Loucy (cell line): ENCODE data around the gene GJA8.

Experiments used
- H2AFZ ChIP-seq: fragments of 200-600 bp; sonication (generic); 2 replicates; pipeline ENCODE4 v1.6.0; 2016; ENCODE audit warnings: antibody characterized with exemption, mild to moderate bottlenecking, low read length, moderate library complexity
- H3F3A ChIP-seq: fragments of 200-600 bp; 2 replicates; pipeline ENCODE4 v1.6.0; 2016; ENCODE audit warnings: antibody characterized with exemption, low read depth, mild to moderate bottlenecking
- H3K27me3 ChIP-seq: fragments of 200-600 bp; sonication (generic); 2 replicates; pipeline ENCODE4 v1.6.1; 2014; ENCODE audit warnings: low read length, mild to moderate bottlenecking; ENCODE audit not compliant: insufficient read depth, poor library complexity, severe bottlenecking
- H3K36me3 ChIP-seq: fragments of 200-600 bp; sonication (generic); 2 replicates; pipeline ENCODE4 v1.6.1; 2016; ENCODE audit warnings: low read length; ENCODE audit not compliant: insufficient read depth
- H3K4me1 ChIP-seq: fragments of 200-600 bp; sonication (generic); 2 replicates; pipeline ENCODE4 v1.5.1; 2014; ENCODE audit warnings: low read length, mild to moderate bottlenecking; ENCODE audit not compliant: insufficient read depth, poor library complexity, severe bottlenecking
- H3K4me2 ChIP-seq: fragments of 200-600 bp; sonication (generic); 2 replicates; pipeline ENCODE4 v1.6.0; 2014; ENCODE audit warnings: antibody characterized with exemption, low read length, low read depth, mild to moderate bottlenecking; ENCODE audit not compliant: poor library complexity, severe bottlenecking
- H3K4me3 ChIP-seq: fragments of 200-600 bp; sonication (generic); 2 replicates; pipeline ENCODE4 v1.5.1; 2014; ENCODE audit warnings: low read length, mild to moderate bottlenecking, mixed read lengths; ENCODE audit not compliant: poor library complexity, severe bottlenecking
- H3K79me2 ChIP-seq: fragments of 200-600 bp; sonication (generic); 2 replicates; pipeline ENCODE4 v1.6.1; 2014; ENCODE audit warnings: low read length; ENCODE audit not compliant: insufficient read depth
- H3K9ac ChIP-seq: fragments of 200-600 bp; sonication (generic); 2 replicates; pipeline ENCODE4 v1.6.0; 2014; ENCODE audit warnings: mild to moderate bottlenecking, low read depth, low read length, moderate library complexity; ENCODE audit not compliant: poor library complexity, severe bottlenecking
- H3K9me2 ChIP-seq: fragments of 200-600 bp; sonication (generic); replicated peaks from 2 replicates; pipeline ENCODE4 v1.6.1; 2016; ENCODE audit warnings: low read depth, low read length, mixed read lengths
- H3K9me3 ChIP-seq: fragments of 200-600 bp; sonication (generic); 2 replicates; pipeline ENCODE4 v1.6.1; 2014; ENCODE audit warnings: mild to moderate bottlenecking, antibody characterized with exemption, low read length, low read depth; ENCODE audit not compliant: insufficient read depth
- H4K20me1 ChIP-seq: fragments of 200-600 bp; sonication (generic); 2 replicates; pipeline ENCODE4 v1.6.0; 2014; ENCODE audit warnings: antibody characterized with exemption, low read length, mild to moderate bottlenecking; ENCODE audit not compliant: insufficient read depth, poor library complexity, severe bottlenecking
- EZH2phosphoT487 ChIP-seq: fragments of 200-600 bp; IDR thresholded peaks from 2 replicates; pipeline ENCODE4 v1.6.1; 2018; ENCODE audit warnings: antibody characterized with exemption, mild to moderate bottlenecking, moderate library complexity, borderline replicate concordance
- TF ChIP-seq, protein P1 (sequence below): fragments of 200-600 bp; sonication (generic); conservative IDR thresholded peaks from 2 replicates; pipeline ENCODE4 v1.5.1; 2014; ENCODE audit warnings: mild to moderate bottlenecking, antibody characterized with exemption, low read length

GJA8 gene

DNA sequence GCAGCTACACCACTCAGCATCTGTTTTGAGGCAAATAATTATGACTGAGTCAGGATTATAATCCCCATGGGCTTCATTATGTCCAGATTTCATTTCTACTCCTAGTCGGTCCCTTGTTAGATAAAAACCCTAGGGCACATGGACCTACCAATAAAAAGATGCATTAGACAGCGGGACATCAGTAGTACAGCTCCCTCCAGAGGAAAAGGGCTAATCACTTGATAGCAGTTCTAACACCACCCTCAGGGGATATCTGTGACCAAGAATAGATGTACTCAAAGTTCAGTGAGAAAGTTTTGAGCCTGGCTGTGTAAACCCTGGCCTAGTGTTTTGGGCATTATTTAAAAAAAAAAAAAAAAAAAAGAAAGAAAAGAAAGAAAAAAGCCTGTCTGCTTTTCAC is 10.0 kb downstream of the GJA8 start:
- H3K36me3 ChIP-seq: no peaks in the 10 kb centered on the region
- no peaks in the 10 kb centered on the region for H3K79me2 ChIP-seq
- no peaks in the 10 kb centered on the region for H3K9me2 ChIP-seq
- no peaks in the 10 kb centered on the region for H3K9me3 ChIP-seq
- H2AFZ ChIP-seq: no peak overlapping the region
- H3F3A ChIP-seq: no peaks in the 10 kb centered on the region
- H3K9ac ChIP-seq: no peak overlapping the region
- TF ChIP-seq, protein P1, sequence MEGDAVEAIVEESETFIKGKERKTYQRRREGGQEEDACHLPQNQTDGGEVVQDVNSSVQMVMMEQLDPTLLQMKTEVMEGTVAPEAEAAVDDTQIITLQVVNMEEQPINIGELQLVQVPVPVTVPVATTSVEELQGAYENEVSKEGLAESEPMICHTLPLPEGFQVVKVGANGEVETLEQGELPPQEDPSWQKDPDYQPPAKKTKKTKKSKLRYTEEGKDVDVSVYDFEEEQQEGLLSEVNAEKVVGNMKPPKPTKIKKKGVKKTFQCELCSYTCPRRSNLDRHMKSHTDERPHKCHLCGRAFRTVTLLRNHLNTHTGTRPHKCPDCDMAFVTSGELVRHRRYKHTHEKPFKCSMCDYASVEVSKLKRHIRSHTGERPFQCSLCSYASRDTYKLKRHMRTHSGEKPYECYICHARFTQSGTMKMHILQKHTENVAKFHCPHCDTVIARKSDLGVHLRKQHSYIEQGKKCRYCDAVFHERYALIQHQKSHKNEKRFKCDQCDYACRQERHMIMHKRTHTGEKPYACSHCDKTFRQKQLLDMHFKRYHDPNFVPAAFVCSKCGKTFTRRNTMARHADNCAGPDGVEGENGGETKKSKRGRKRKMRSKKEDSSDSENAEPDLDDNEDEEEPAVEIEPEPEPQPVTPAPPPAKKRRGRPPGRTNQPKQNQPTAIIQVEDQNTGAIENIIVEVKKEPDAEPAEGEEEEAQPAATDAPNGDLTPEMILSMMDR: no peak
- TF ChIP-seq EZH2phosphoT487: no peak
- no peaks in the 10 kb centered on the region for H3K4me1 ChIP-seq
- H3K27me3 ChIP-seq: no peaks in the 10 kb centered on the region
- no peak overlapping the region for H3K4me2 ChIP-seq
- no peaks in the 10 kb centered on the region for H4K20me1 ChIP-seq
- H3K4me3 ChIP-seq: no peak overlapping the region

DNA sequence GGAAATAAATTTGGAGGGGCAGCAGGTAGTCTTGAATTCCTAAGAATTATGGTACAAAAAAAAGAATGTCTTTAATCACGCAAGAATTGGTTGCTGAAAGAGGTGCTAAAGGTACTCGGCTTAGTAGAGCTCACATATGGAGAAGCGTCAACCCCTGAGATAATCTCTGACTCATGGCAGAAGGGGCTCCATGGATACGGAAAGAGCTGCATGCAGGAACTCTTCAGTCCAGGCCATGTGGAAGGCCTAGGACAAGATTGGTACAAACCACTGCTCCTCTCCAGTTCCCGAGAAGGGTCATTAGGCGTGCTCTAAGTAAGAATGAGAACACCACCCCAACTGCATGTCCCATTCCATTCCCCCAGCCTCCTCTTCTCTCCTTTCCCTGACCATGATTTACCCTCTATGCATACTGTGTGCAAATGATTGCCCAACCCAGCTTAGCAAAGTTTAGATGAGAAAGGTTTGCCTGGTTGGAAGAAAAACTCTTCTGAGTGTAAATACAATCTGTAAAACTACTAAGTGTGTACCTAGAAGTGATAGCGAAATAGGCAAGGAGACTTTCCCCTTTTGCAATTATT is 10.9 kb downstream of the GJA8 start:
- no peaks in the 10 kb centered on the region for H3K4me1 ChIP-seq
- no peaks in the 10 kb centered on the region for H3K79me2 ChIP-seq
- no peaks in the 10 kb centered on the region for H4K20me1 ChIP-seq
- no peak overlapping the region for H3K9ac ChIP-seq
- H3F3A ChIP-seq: no peaks in the 10 kb centered on the region
- H3K27me3 ChIP-seq: no peaks in the 10 kb centered on the region
- H3K36me3 ChIP-seq: no peaks in the 10 kb centered on the region
- H3K4me3 ChIP-seq: no peak overlapping the region
- no peaks in the 10 kb centered on the region for H3K9me2 ChIP-seq
- H2AFZ ChIP-seq: no peak overlapping the region
- TF ChIP-seq, protein P1: no peak
- TF ChIP-seq EZH2phosphoT487: no peak
- no peaks in the 10 kb centered on the region for H3K9me3 ChIP-seq
- H3K4me2 ChIP-seq: no peak overlapping the region

DNA sequence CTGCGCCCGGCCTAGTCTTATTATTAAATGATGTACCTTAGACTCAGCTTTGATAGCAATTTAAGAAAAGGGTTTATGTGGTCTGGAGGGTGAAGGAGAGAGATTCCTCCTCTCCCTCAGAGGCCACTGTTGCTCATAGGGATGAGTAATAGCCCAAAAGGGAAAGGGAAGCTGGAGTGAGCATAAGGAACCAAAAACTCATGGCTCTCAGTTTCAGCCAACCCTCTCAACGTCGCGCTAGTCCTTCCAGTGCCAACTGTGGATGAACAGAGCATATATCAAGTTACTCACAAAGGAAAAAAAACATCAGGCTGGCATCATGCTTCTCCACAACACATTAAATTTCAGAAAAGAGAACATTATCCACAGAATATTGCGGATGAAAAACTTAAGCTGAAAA is 17.3 kb downstream of the GJA8 start:
- no peaks in the 10 kb centered on the region for H3K79me2 ChIP-seq
- H4K20me1 ChIP-seq: no peaks in the 10 kb centered on the region
- H3K36me3 ChIP-seq: no peaks in the 10 kb centered on the region
- no peaks in the 10 kb centered on the region for H3K9me2 ChIP-seq
- H3K27me3 ChIP-seq: no peaks in the 10 kb centered on the region
- no peak overlapping the region for H3K4me3 ChIP-seq
- no peaks in the 10 kb centered on the region for H3K4me1 ChIP-seq
- no peak overlapping the region for H2AFZ ChIP-seq
- H3F3A ChIP-seq: no peaks in the 10 kb centered on the region
- H3K9ac ChIP-seq: no peak overlapping the region
- TF ChIP-seq, protein P1: no peak
- no peak for TF ChIP-seq EZH2phosphoT487
- no peak overlapping the region for H3K4me2 ChIP-seq
- H3K9me3 ChIP-seq: no peaks in the 10 kb centered on the region
